Stimulated activated CD8-positive, alpha-beta memory T cell treated with anti-CD3 and anti-CD28 coated beads, Interleukin-15, amount 100 ng/mL, for 24 hours (primary cell): Measurements from ENCODE around the gene RRP8.

Source experiments
- DNase-seq: peaks from one replicate; pipeline ENCODE4 v3.0.0-alpha.2; 2020; ENCODE audit warnings: low read depth

Gene RRP8

GRCh38 chr11:6568191-6568918 lies 35.1 kb downstream of the RRP8 start:
- no peak for DNase-seq

GRCh38 chr11:6567371-6567745 lies 36.1 kb downstream of the RRP8 start:
- DNase-seq = no peak

- no peak for DNase-seq
Observed at GRCh38 chr11:6566704-6567370, 36.6 kb downstream of the RRP8 start.

GRCh38 chr11:6565988-6566703 lies 37.3 kb downstream of the RRP8 start:
- no peak for DNase-seq

GRCh38 chr11:6565325-6565724 lies 38.1 kb downstream of the RRP8 start:
- no peak for DNase-seq

GRCh38 chr11:6563667-6564066 lies 39.7 kb downstream of the RRP8 start:
- DNase-seq = no peak

GRCh38 chr11:6563121-6563619 lies 40.2 kb downstream of the RRP8 start:
- DNase-seq = no peak

GRCh38 chr11:6561288-6561687 lies 42.1 kb downstream of the RRP8 start:
- DNase-seq = no peak

- DNase-seq = no peak
Observed at GRCh38 chr11:6559369-6559768, 44.0 kb downstream of the RRP8 start.

- no peak for DNase-seq
Observed at GRCh38 chr11:6557761-6558674, 45.4 kb downstream of the RRP8 start.

- DNase-seq = no peak
Observed at GRCh38 chr11:6557063-6557462, 46.4 kb downstream of the RRP8 start.

- no peak for DNase-seq
Observed at GRCh38 chr11:6556139-6556949, 47.1 kb downstream of the RRP8 start.

GRCh38 chr11:6554828-6555706 lies 48.3 kb downstream of the RRP8 start:
- no peak for DNase-seq

GRCh38 chr11:6553634-6554033 lies 49.8 kb downstream of the RRP8 start:
- no peak for DNase-seq

GRCh38 chr11:6548641-6549040 lies 54.8 kb downstream of the RRP8 start:
- no peak for DNase-seq

- DNase-seq = no peak
Observed at GRCh38 chr11:6548121-6548520, 55.3 kb downstream of the RRP8 start.

GRCh38 chr11:6547177-6547576 lies 56.2 kb downstream of the RRP8 start:
- DNase-seq = no peak

GRCh38 chr11:6546735-6547134 lies 56.7 kb downstream of the RRP8 start:
- no peak for DNase-seq

- DNase-seq = no peak
Observed at GRCh38 chr11:6545917-6546605, 57.4 kb downstream of the RRP8 start.
